ENCODE results near the gene TMEM131L.
"Not testable (repeated sequence)": the region's sequence is repeated elsewhere in the genome, so short reads cannot be mapped to it uniquely, and the experiment has no call there.

TMEM131L gene

GRCh38 chr4:153591441-153591840 is 125.3 kb downstream of the TMEM131L start:
- no peak for DNase-seq

GRCh38 chr4:153592064-153592463 is 125.9 kb downstream of the TMEM131L start:
- no peak for DNase-seq

- no peak for DNase-seq
These were observed 127.0 kb downstream of the TMEM131L start for GRCh38 chr4:153593161-153593560.

- peak; percentile 35 for DNase-seq
These were observed 128.1 kb downstream of the TMEM131L start for GRCh38 chr4:153594210-153594609.

GRCh38 chr4:153595894-153596601 is 129.9 kb downstream of the TMEM131L start:
- no peak for DNase-seq

- no peak for DNase-seq
These were observed 136.6 kb downstream of the TMEM131L start for GRCh38 chr4:153602758-153603157.

- no peak for DNase-seq
These were observed 137.1 kb downstream of the TMEM131L start for GRCh38 chr4:153603258-153603657.

GRCh38 chr4:153603835-153604234 is 137.7 kb downstream of the TMEM131L start:
- DNase-seq = no peak

GRCh38 chr4:153609070-153609469 is 142.9 kb downstream of the TMEM131L start:
- DNase-seq = not testable (repeated sequence)

GRCh38 chr4:153610623-153611376 is 144.6 kb downstream of the TMEM131L start:
- no peak for DNase-seq

GRCh38 chr4:153611679-153612078 is 145.5 kb downstream of the TMEM131L start:
- DNase-seq = no peak

- DNase-seq = no peak
These were observed 146.7 kb downstream of the TMEM131L start for GRCh38 chr4:153612878-153613277.

- DNase-seq = no peak
These were observed 149.9 kb downstream of the TMEM131L start for GRCh38 chr4:153616006-153616555.

GRCh38 chr4:153618833-153619232 is 152.7 kb downstream of the TMEM131L start:
- no peak for DNase-seq

GRCh38 chr4:153619811-153620210 is 153.7 kb downstream of the TMEM131L start:
- no peak for DNase-seq

GRCh38 chr4:153620352-153620751 is 154.2 kb downstream of the TMEM131L start:
- no peak for DNase-seq

GRCh38 chr4:153622093-153622492 is 155.9 kb downstream of the TMEM131L start:
- DNase-seq = no peak

GRCh38 chr4:153622778-153623240 is 156.6 kb downstream of the TMEM131L start:
- DNase-seq = no peak

- DNase-seq = no peak
These were observed 157.3 kb downstream of the TMEM131L start for GRCh38 chr4:153623491-153623890.

- DNase-seq = no peak
These were observed 162.7 kb downstream of the TMEM131L start for GRCh38 chr4:153628796-153629315.

- DNase-seq = no peak
These were observed 163.6 kb downstream of the TMEM131L start for GRCh38 chr4:153629776-153630175.

- DNase-seq = no peak
These were observed 168.7 kb downstream of the TMEM131L start for GRCh38 chr4:153634738-153635353.

- no peak for DNase-seq
These were observed 169.7 kb downstream of the TMEM131L start for GRCh38 chr4:153635846-153636245.

Measured in right hindlimb (tissue), 1 donor.